Neural progenitor cell (in vitro differentiated cells): Measurements from ENCODE around the gene FAM110A.

Experiments
- CTCF ChIP-seq: fragments of 200-600 bp; sonication (generic); IDR thresholded peaks from 2 replicates; pipeline ENCODE4 v1.5.1; 2017; ENCODE audit warnings: antibody characterized with exemption, mild to moderate bottlenecking
- EZH2phosphoT487 ChIP-seq: fragments of 200-600 bp; sonication (generic); IDR thresholded peaks from 2 replicates; pipeline ENCODE4 v1.6.1; 2017; ENCODE audit warnings: antibody characterized with exemption

GRCh38 chr20:839015-839414 is 5.5 kb downstream of the FAM110A start:
- no peak for TF ChIP-seq CTCF
- no peak for TF ChIP-seq EZH2phosphoT487
